ENCODE data around the gene TDP1. TPM values are rescaled to one million over a fixed set of nuclear protein-coding genes. Genes with fewer than 3 reads are reported as not detected.

The TDP1 gene
- total and polyA plus RNA-seq, 9 of the 15 experiments (the other 6 are each of a cell fraction or from before 2014, with no cell fraction given): 21.4 to 41.6 (median 32.3) TPM

DNA sequence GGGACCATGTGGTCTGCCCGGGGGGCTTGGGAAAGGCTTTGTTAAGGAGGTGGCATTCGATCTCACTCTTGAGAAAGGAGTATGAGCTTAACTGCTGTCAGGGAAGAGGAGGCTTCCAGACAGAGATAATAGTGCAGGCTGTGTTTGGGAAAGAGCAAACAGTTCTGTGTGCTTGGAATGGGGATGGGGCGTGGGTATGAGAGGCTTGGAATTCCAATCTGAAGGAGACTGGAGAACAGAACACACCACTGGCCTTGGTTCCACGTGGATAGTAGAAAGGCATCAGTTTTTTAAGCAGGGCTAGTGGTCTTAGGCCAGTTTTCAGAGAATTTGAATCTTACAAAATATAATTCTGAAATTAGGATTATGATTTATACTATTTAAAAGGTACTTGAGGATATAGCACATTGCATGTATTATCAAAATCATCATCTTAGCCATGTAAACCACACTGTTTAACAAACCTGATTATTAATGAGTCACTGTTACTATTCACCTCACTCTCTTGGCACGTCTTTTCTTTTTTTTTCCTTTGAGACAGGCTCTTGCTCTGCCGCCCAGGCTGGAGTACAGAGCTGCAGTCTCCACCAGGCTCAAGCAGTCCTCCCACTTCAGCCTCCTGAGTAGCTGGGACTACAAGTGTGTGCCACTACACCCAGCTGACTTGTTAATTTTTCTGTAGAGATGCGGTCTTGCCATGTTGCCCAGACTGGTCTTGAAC lies 67.6 kb downstream of the TDP1 start:
- WGBS (ENCODE audit: insufficient coverage, low coverage, missing lambda C conversion rate): 86% methylated on average over 6 of the region's 7 CpGs
- Histone ChIP-seq H3K4me3 (no peak overlapping the region), H2AFZ (ENCODE audit: low read depth, low read length) (no peak overlapping the region), H3K9me1 (ENCODE audit: control insufficient read depth, insufficient read depth, low read length) (no peaks in the 10 kb centered on the region), H3K9me3 (replicated peaks; ENCODE audit: control insufficient read depth, insufficient read depth, low read depth, low read length) (no peaks in the 10 kb centered on the region), H3K27me3 (ENCODE audit: control insufficient read depth in 2 of 2, insufficient read depth in 2 of 2, low read length in 2 of 2) (no peaks in the 10 kb centered on the region), H3K9ac (ENCODE audit: insufficient read depth in 1 of 2, low read depth in 2 of 2, low read length in 2 of 2) (no peak overlapping the region), H3K4me2 (ENCODE audit: insufficient read depth, low read length) (no peak overlapping the region), H3K4me1 (replicated peaks in 1 of 2; ENCODE audit: control insufficient read depth in 2 of 2, insufficient read depth in 2 of 2, low read length in 2 of 2) (no peaks in the 10 kb centered on the region; a peak in 1 of 5 replicates), H3K27ac (ENCODE audit: extremely low read depth, low read depth, low read length) (no peak overlapping the region), H3K36me3 (ENCODE audit: control insufficient read depth, insufficient read depth, low read length) (peaks cover 50% of the 10 kb centered on the region), H4K20me1 (replicated peaks; ENCODE audit: control insufficient read depth, insufficient read depth, low read length) (no peaks in the 10 kb centered on the region), H3K79me2 (ENCODE audit: control insufficient read depth, insufficient read depth, low read length) (no peaks in the 10 kb centered on the region)
- ATAC-seq (no peak), FAIRE-seq (no peak), DNase-seq (ENCODE audit: extremely low read depth in 1 of 4, low spot score in 3 of 4) (no peak)
- TF ChIP-seq TAL1 (IDR thresholded peaks at IDR 0.05) (no peak), MBD2 (IDR thresholded peaks at IDR 0.05; ENCODE audit: borderline replicate concordance, low read depth) (no peak), EP300 (IDR thresholded peaks at IDR 0.05; ENCODE audit: low read length) (no peak), SUPT5H (IDR thresholded peaks at IDR 0.05) (no peak), POLR3A (IDR thresholded peaks at IDR 0.05; ENCODE audit: borderline replicate concordance, extremely low read depth, insufficient read depth, insufficient read length) (no peak), ATF7 (IDR thresholded peaks at IDR 0.05) (no peak)
- POLR2A ChIA-PET: no interaction called here
- intact Hi-C loops (cut with micrococcal nuclease) (no loop called here), in situ Hi-C loops (cut with MboI) (no loop called here)
- no TSS peak for BruUV-seq (replicated peaks)
- CTCF ChIA-PET (ENCODE audit: low intra/inter-chr PET ratio): no interaction called here

- FAIRE-seq: no peak
- intact Hi-C loops (cut with micrococcal nuclease): no loop called here
- no peak for TF ChIP-seq RBM15 (IDR thresholded peaks at IDR 0.05; ENCODE audit: insufficient read depth, low read length)
- no peak for TF ChIP-seq ZSCAN29 (IDR thresholded peaks at IDR 0.05)
- TF ChIP-seq CCNT2 (IDR thresholded peaks at IDR 0.05; ENCODE audit: borderline replicate concordance, extremely low read depth, insufficient read length, low read depth, low read length): no peak
- TF ChIP-seq MED1 (CRISPR knock-in tag; IDR thresholded peaks at IDR 0.05; ENCODE audit: borderline replicate concordance): no peak
- TF ChIP-seq THAP7 (CRISPR knock-in tag; IDR thresholded peaks at IDR 0.05): no peak
- TF ChIP-seq ZNF586 (CRISPR knock-in tag; conservative IDR thresholded peaks at IDR 0.05): no peak
- no peak for TF ChIP-seq ZNF174 (CRISPR knock-in tag; IDR thresholded peaks at IDR 0.05)
- TF ChIP-seq NFYB (IDR thresholded peaks at IDR 0.05; ENCODE audit: extremely low read depth, insufficient read length): no peak
- TF ChIP-seq, protein P1, sequence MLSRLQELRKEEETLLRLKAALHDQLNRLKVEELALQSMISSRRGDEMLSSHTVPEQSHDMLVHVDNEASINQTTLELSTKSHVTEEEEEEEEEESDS (CRISPR knock-in tag; IDR thresholded peaks at IDR 0.05): no peak
- no peak for TF ChIP-seq ZNF699 (CRISPR knock-in tag; IDR thresholded peaks at IDR 0.05; ENCODE audit: insufficient replicate concordance)
Measured at GRCh38 chr14:90024910-90025309, 69.2 kb downstream of the TDP1 start.

More at GRCh38 chr14:90024910-90025309, 69.2 kb downstream of the TDP1 start:
- H2AFZ ChIP-seq (ENCODE audit: low read depth, low read length): no peak overlapping the region
- H3K4me2 ChIP-seq (ENCODE audit: insufficient read depth, low read length): no peak overlapping the region
- POLR2A ChIA-PET: no interaction called here
- no peaks in the 10 kb centered on the region for H3K79me2 ChIP-seq (ENCODE audit: control insufficient read depth, insufficient read depth, low read length)
- H3K27ac ChIP-seq (ENCODE audit: extremely low read depth, low read depth, low read length): no peak overlapping the region
- H3K36me3 ChIP-seq (ENCODE audit: control insufficient read depth, insufficient read depth, low read length): peaks cover 40% of the 10 kb centered on the region
- no peak for DNase-seq (ENCODE audit: extremely low read depth in 1 of 4, low spot score in 3 of 4)
- WGBS (ENCODE audit: insufficient coverage, low coverage, missing lambda C conversion rate): 90% methylated on average over 3 of the region's 3 CpGs
- no peak overlapping the region for H3K9ac ChIP-seq (ENCODE audit: insufficient read depth in 1 of 2, low read depth in 2 of 2, low read length in 2 of 2)
- no peaks in the 10 kb centered on the region for H3K9me3 ChIP-seq (replicated peaks; ENCODE audit: control insufficient read depth, insufficient read depth, low read depth, low read length)
- in situ Hi-C loops (cut with MboI): no loop called here
- H3K4me1 ChIP-seq (replicated peaks in 1 of 2; ENCODE audit: control insufficient read depth in 2 of 2, insufficient read depth in 2 of 2, low read length in 2 of 2): no peaks in the 10 kb centered on the region; a peak in 1 of 5 replicates
- no peaks in the 10 kb centered on the region for H4K20me1 ChIP-seq (replicated peaks; ENCODE audit: control insufficient read depth, insufficient read depth, low read length)
- no peak overlapping the region for H3K4me3 ChIP-seq
- CTCF ChIA-PET (ENCODE audit: low intra/inter-chr PET ratio): no interaction called here
- H3K27me3 ChIP-seq (ENCODE audit: control insufficient read depth in 2 of 2, insufficient read depth in 2 of 2, low read length in 2 of 2): no peaks in the 10 kb centered on the region
- ATAC-seq: no peak
- no peaks in the 10 kb centered on the region for H3K9me1 ChIP-seq (ENCODE audit: control insufficient read depth, insufficient read depth, low read length)
- no TSS peak for BruUV-seq (replicated peaks)
